ENCODE measurements around the gene GPD1L.
"Not testable (repeated sequence)": the region's sequence is repeated elsewhere in the genome, so short reads cannot be mapped to it uniquely, and the experiment has no call there.

Gene GPD1L

GRCh38 chr3:32106132-32106928, at the start of gene GPD1L:
GPD1L (plus strand) TSS chr3:32106620; CDS start chr3:32106712, 92 bp downstream.
- DNase-seq (ENCODE audit: low read depth): peak; percentile 88

GRCh38 chr3:32058465-32058864, 48.0 kb upstream of the GPD1L start:
- not testable (repeated sequence) for DNase-seq (ENCODE audit: low read depth)

GRCh38 chr3:32062950-32063582, 43.4 kb upstream of the GPD1L start:
- no peak for DNase-seq (ENCODE audit: low read depth)

GRCh38 chr3:32066686-32067085, 39.7 kb upstream of the GPD1L start:
- DNase-seq (ENCODE audit: low read depth): no peak

- not testable (repeated sequence) for DNase-seq (ENCODE audit: low read depth)
Observed at GRCh38 chr3:32074194-32074593, 32.2 kb upstream of the GPD1L start.

GRCh38 chr3:32076566-32076965, 29.9 kb upstream of the GPD1L start:
- no peak for DNase-seq (ENCODE audit: low read depth)

- no peak for DNase-seq (ENCODE audit: low read depth)
Observed at GRCh38 chr3:32077260-32078084, 28.9 kb upstream of the GPD1L start.

- DNase-seq (ENCODE audit: low read depth): no peak
Observed at GRCh38 chr3:32078085-32078634, 28.3 kb upstream of the GPD1L start.

GRCh38 chr3:32078864-32079263, 27.6 kb upstream of the GPD1L start:
- DNase-seq (ENCODE audit: low read depth): no peak

GRCh38 chr3:32082721-32083120, 23.7 kb upstream of the GPD1L start:
- no peak for DNase-seq (ENCODE audit: low read depth)

GRCh38 chr3:32083702-32084270, 22.6 kb upstream of the GPD1L start:
- no peak for DNase-seq (ENCODE audit: low read depth)

GRCh38 chr3:32084870-32085269, 21.6 kb upstream of the GPD1L start:
- DNase-seq (ENCODE audit: low read depth): no peak

- no peak for DNase-seq (ENCODE audit: low read depth)
Observed at GRCh38 chr3:32086464-32086863, 20.0 kb upstream of the GPD1L start.

- DNase-seq (ENCODE audit: low read depth): no peak
Observed at GRCh38 chr3:32089476-32089875, 16.9 kb upstream of the GPD1L start.

- no peak for DNase-seq (ENCODE audit: low read depth)
Observed at GRCh38 chr3:32093204-32093603, 13.2 kb upstream of the GPD1L start.

GRCh38 chr3:32095431-32095830, 11.0 kb upstream of the GPD1L start:
- no peak for DNase-seq (ENCODE audit: low read depth)

GRCh38 chr3:32097768-32098167, 8.7 kb upstream of the GPD1L start:
- no peak for DNase-seq (ENCODE audit: low read depth)

- DNase-seq (ENCODE audit: low read depth): no peak
Observed at GRCh38 chr3:32098528-32098927, 7.9 kb upstream of the GPD1L start.

GRCh38 chr3:32100465-32100864, 6.0 kb upstream of the GPD1L start:
- DNase-seq (ENCODE audit: low read depth): no peak

- no peak for DNase-seq (ENCODE audit: low read depth)
Observed at GRCh38 chr3:32102289-32102688, 4.1 kb upstream of the GPD1L start.

GRCh38 chr3:32104492-32104891, 1.9 kb upstream of the GPD1L start:
- no peak for DNase-seq (ENCODE audit: low read depth)
